Trophoblast cell (in vitro differentiated cells and primary cell): ENCODE results near the gene PPP1R11.
A peak's percentile ranks its signal among the peaks of the same experiment; 100 is the strongest.
"Not testable (repeated sequence)": the region's sequence is repeated elsewhere in the genome, so short reads cannot be mapped to it uniquely, and the experiment has no call there.

Source experiments
- DNase-seq, 2 donors: peaks; one replicate each; pipeline ENCODE4 v3.0.0-alpha.2; 2016
- H2AFZ ChIP-seq: 2 replicates; pipeline ENCODE4 v1.6.1; 2013; ENCODE audit warnings: low read length, moderate library complexity, mild to moderate bottlenecking; ENCODE audit not compliant: insufficient read depth, poor library complexity
- H2AK5ac ChIP-seq: 2 replicates; pipeline ENCODE4 v1.6.1; 2013; ENCODE audit warnings: mild to moderate bottlenecking, low read length
- H2BK120ac ChIP-seq: 2 replicates; pipeline ENCODE4 v1.6.1; 2013; ENCODE audit warnings: low read length, mild to moderate bottlenecking, moderate library complexity; ENCODE audit not compliant: insufficient read depth, poor library complexity
- H2BK12ac ChIP-seq: 2 replicates; pipeline ENCODE4 v1.6.1; 2013; ENCODE audit warnings: mild to moderate bottlenecking, low read length, moderate library complexity
- H2BK5ac ChIP-seq: 2 replicates; pipeline ENCODE4 v1.6.1; 2013; ENCODE audit warnings: low read length, low read depth, moderate library complexity, mild to moderate bottlenecking; ENCODE audit not compliant: poor library complexity
- H3K14ac ChIP-seq: 2 replicates; pipeline ENCODE4 v1.6.1; 2013; ENCODE audit warnings: mild to moderate bottlenecking, low read length
- H3K18ac ChIP-seq: 2 replicates; pipeline ENCODE4 v1.6.1; 2013; ENCODE audit warnings: mild to moderate bottlenecking, low read length
- H3K23ac ChIP-seq: 2 replicates; pipeline ENCODE4 v1.6.1; 2013; ENCODE audit warnings: low read length
- H3K27ac ChIP-seq: 2 replicates; pipeline ENCODE4 v1.5.1; 2013; ENCODE audit warnings: low read depth, mild to moderate bottlenecking, inconsistent platforms, low read length, moderate library complexity
- H3K27me3 ChIP-seq: 2 replicates; pipeline ENCODE4 v1.6.1; 2013; ENCODE audit warnings: inconsistent platforms, mild to moderate bottlenecking, low read length, moderate library complexity; ENCODE audit not compliant: insufficient read depth
- H3K36me3 ChIP-seq, 2 experiments: 1 replicate in 1 of 2; 2 replicates in 1 of 2; pipeline ENCODE4 v1.6.1; 2013; ENCODE audit warnings: low read length in 2 of 2, mild to moderate bottlenecking in 2 of 2, moderate library complexity in 1 of 2; ENCODE audit not compliant: insufficient read depth in 2 of 2, control insufficient read depth in 1 of 2
- H3K4ac ChIP-seq: 2 replicates; pipeline ENCODE4 v1.6.1; 2013; ENCODE audit warnings: low read depth, mild to moderate bottlenecking, low read length, moderate library complexity
- H3K4me1 ChIP-seq, 2 experiments: 1 replicate in 1 of 2; 2 replicates in 1 of 2; pipeline ENCODE4 v1.6.1; 2013; ENCODE audit warnings: low read length in 2 of 2, mild to moderate bottlenecking in 2 of 2, moderate library complexity in 1 of 2; ENCODE audit not compliant: insufficient read depth in 2 of 2, control insufficient read depth in 1 of 2
- H3K4me2 ChIP-seq: 2 replicates; pipeline ENCODE4 v1.6.1; 2013; ENCODE audit warnings: inconsistent platforms, mild to moderate bottlenecking, low read length, moderate library complexity
- H3K4me3 ChIP-seq: 2 replicates; pipeline ENCODE4 v1.5.1; 2013; ENCODE audit warnings: mild to moderate bottlenecking, low read depth, low read length, inconsistent platforms
- H3K79me1 ChIP-seq: one replicate; pipeline ENCODE4 v1.6.1; 2013; ENCODE audit warnings: low read length
- H3K79me2 ChIP-seq: 2 replicates; pipeline ENCODE4 v1.6.1; 2013; ENCODE audit warnings: low read length, mild to moderate bottlenecking; ENCODE audit not compliant: control insufficient read depth, insufficient read depth, poor library complexity
- H3K9ac ChIP-seq: 2 replicates; pipeline ENCODE4 v1.6.1; 2013; ENCODE audit warnings: mild to moderate bottlenecking, low read length
- H3K9me3 ChIP-seq: 2 replicates; pipeline ENCODE4 v1.6.1; 2013; ENCODE audit warnings: low read depth, mild to moderate bottlenecking, control low read depth, inconsistent platforms, low read length; ENCODE audit not compliant: insufficient read depth
- H4K12ac ChIP-seq: 2 replicates; pipeline ENCODE4 v1.6.1; 2013; ENCODE audit warnings: low read depth, mild to moderate bottlenecking, low read length, moderate library complexity
- H4K8ac ChIP-seq: 2 replicates; pipeline ENCODE4 v1.6.1; 2013; ENCODE audit warnings: low read depth, mild to moderate bottlenecking, low read length, moderate library complexity
- H4K91ac ChIP-seq: one replicate; pipeline ENCODE4 v1.6.1; 2013; ENCODE audit warnings: low read depth, mild to moderate bottlenecking, low read length, moderate library complexity
- WGBS: extraction: QIAGEN DNeasy Blood & Tissue Kit; methylation state at CpG from one replicate; pipeline ENCODE4 v1.1.7; 2013; ENCODE audit warnings: missing lambda C conversion rate; ENCODE audit not compliant: insufficient read length, insufficient coverage; ENCODE audit errors: extremely low coverage; 5-methylcytosine and 5-hydroxymethylcytosine counted together

The PPP1R11 gene

DNA sequence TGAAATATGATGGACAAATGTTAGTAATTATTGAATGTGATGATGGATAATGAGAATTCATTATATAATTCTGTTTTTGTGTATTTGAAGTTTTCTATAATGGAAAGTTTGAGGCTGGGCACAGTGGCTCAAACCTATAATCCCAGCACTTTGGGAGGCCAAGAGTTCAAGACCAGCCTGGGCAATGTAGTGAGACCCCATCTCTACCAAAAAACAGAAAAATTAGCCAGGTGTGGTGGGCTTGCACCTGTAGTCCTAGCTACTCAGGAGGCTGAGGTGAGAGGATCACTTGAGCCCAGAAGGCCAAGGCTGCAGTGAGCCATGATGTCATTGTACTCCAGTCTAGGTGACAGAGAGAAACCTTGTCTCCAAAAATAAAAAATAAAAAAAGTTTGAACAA lies 44.3 kb upstream of the PPP1R11 start:
- H3K14ac ChIP-seq = not testable (repeated sequence)

DNA sequence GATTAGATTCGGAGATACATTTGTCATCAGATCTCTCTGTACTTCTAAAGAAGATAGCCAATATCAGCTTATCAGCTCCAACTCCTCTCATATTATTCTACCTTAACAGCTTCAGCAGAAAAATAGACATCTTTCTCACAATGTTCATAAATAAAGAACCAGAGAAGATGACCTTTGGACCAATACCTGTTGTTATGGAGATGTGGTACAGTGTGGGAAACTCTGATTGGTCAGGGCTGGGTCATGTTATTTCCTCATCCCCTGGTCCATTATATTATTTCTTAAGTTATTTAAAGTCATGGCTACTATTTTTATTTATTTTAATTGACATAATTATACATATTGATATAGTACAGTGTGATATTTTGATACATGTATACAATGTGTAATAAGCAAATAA lies 41.8 kb upstream of the PPP1R11 start:
- Histone ChIP-seq H3K9ac (no peak overlapping the region), H3K4me1 (no peaks in the 10 kb centered on the region), H2BK120ac (no peak overlapping the region), H3K18ac (no peak overlapping the region), H3K27me3 (no peaks in the 10 kb centered on the region), H2BK5ac (no peak overlapping the region), H3K36me3 (no peaks in the 10 kb centered on the region), H2BK12ac (no peak overlapping the region), H3K79me1 (no peaks in the 10 kb centered on the region), H3K27ac (no peak overlapping the region), H4K12ac (no peak overlapping the region), H4K91ac (no peak overlapping the region), H3K79me2 (no peaks in the 10 kb centered on the region), H2AFZ (no peak overlapping the region), H3K14ac (no peak overlapping the region), H2AK5ac (no peak overlapping the region), H3K23ac (no peak overlapping the region), H3K4me3 (no peak overlapping the region), H3K4ac (no peak overlapping the region), H3K9me3 (no peaks in the 10 kb centered on the region), H4K8ac (no peak overlapping the region), H3K4me2 (no peak overlapping the region)
- WGBS = no CpG with 5 or more reads among the region's 1 CpG
- no peak for DNase-seq

More for the DNA sequence above, 44.3 kb upstream of the PPP1R11 start:
- not testable (repeated sequence) for H4K12ac ChIP-seq, H3K23ac ChIP-seq, H2BK12ac ChIP-seq, H3K9me3 ChIP-seq, H3K36me3 ChIP-seq, H3K4me1 ChIP-seq, H3K27ac ChIP-seq, H3K79me2 ChIP-seq, H2BK5ac ChIP-seq, H2AFZ ChIP-seq, H3K4ac ChIP-seq, H3K4me3 ChIP-seq, H3K9ac ChIP-seq, H3K79me1 ChIP-seq, H4K8ac ChIP-seq, H4K91ac ChIP-seq, DNase-seq, H3K27me3 ChIP-seq, H3K18ac ChIP-seq, H3K4me2 ChIP-seq, H2AK5ac ChIP-seq, H2BK120ac ChIP-seq

DNA sequence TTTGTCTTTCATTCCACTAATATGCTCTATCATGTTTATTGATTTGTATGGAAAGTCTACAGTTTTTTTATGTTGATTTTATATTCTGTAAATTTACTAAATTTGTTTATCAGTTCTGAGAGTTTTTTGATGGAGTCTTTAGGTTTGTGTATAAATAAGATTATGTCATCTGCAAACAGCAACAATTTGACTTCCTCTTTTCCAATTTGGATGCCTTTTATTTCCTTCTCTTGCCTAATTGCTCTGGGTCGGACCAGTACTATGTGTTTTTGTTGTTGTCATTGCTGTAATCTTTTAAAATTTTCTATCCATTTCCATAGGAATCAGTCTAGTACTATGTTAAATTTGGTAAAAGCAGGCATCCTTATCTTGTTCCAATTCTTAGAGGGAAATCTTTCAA lies 37.4 kb upstream of the PPP1R11 start:
- Histone ChIP-seq H4K8ac (no peak overlapping the region), H4K12ac (no peak overlapping the region), H3K9me3 (no peaks in the 10 kb centered on the region), H3K23ac (no peak overlapping the region), H2AK5ac (no peak overlapping the region), H3K14ac (no peak overlapping the region), H3K4ac (no peak overlapping the region), H4K91ac (no peak overlapping the region), H3K18ac (no peak overlapping the region), H3K4me2 (no peak overlapping the region), H3K36me3 (no peaks in the 10 kb centered on the region), H3K79me1 (no peaks in the 10 kb centered on the region), H2BK12ac (no peak overlapping the region), H2BK120ac (no peak overlapping the region), H3K27me3 (no peaks in the 10 kb centered on the region), H3K9ac (no peak overlapping the region), H3K79me2 (no peaks in the 10 kb centered on the region), H3K4me3 (no peak overlapping the region), H2BK5ac (no peak overlapping the region), H2AFZ (no peak overlapping the region), H3K4me1 (no peaks in the 10 kb centered on the region), H3K27ac (no peak overlapping the region)
- no CpG with 5 or more reads among the region's 1 CpG for WGBS
- DNase-seq = no peak

DNA sequence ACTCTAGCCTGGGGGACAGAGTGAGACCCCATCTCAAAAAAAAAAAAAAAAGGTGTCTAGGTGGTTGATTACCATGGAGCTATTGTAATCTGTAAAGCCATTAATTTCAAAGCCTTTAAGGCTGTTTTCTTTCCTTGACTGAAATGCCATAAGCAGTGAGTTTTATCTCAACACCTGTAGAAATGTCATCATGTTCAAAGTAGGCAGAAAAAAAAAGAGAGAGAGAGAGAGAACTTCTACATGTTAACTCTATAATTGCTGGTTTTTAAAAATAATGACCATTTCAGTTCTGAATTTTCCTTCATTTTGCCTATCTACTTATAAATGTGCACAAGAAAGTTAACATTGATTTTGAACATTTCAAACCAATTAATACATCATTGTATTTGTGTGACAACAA lies 35.6 kb upstream of the PPP1R11 start:
- Histone ChIP-seq H3K4me1 (no peaks in the 10 kb centered on the region), H3K4ac (no peak overlapping the region), H4K91ac (no peak overlapping the region), H3K9me3 (no peaks in the 10 kb centered on the region), H3K9ac (no peak overlapping the region), H3K14ac (no peak overlapping the region), H2BK5ac (no peak overlapping the region), H2AFZ (no peak overlapping the region), H2BK120ac (no peak overlapping the region), H3K18ac (no peak overlapping the region), H4K8ac (no peak overlapping the region), H3K4me3 (no peak overlapping the region), H3K27me3 (no peaks in the 10 kb centered on the region), H3K27ac (no peak overlapping the region), H3K23ac (no peak overlapping the region), H2AK5ac (no peak overlapping the region), H3K36me3 (no peaks in the 10 kb centered on the region), H3K4me2 (no peak overlapping the region), H4K12ac (no peak overlapping the region), H2BK12ac (no peak overlapping the region), H3K79me1 (no peaks in the 10 kb centered on the region), H3K79me2 (no peaks in the 10 kb centered on the region)
- no peak for DNase-seq

DNA sequence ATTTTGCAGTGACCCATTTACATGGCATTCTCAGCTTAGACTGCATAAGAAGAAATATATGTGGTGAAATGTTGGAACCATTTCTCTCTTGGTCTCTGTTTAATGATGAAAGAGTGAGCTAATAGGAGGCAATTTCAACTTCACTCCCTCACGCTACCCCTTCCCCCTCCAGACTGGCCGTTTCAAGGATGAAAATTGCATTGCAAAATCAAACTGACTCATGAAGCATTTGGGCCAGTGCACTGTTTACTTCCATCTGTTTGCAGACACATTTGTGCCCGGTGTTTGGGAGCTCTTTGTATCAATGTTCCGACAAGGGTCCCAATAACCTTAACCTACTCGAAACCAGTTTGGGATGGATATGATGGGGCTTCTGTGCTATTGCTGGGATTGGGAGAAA lies 33.6 kb upstream of the PPP1R11 start:
- not testable (repeated sequence) for H4K91ac ChIP-seq, H3K18ac ChIP-seq, H3K79me1 ChIP-seq, H2BK120ac ChIP-seq, H3K4me2 ChIP-seq, H3K4ac ChIP-seq, H3K9ac ChIP-seq, H2BK5ac ChIP-seq, H4K12ac ChIP-seq, H3K4me1 ChIP-seq, H3K79me2 ChIP-seq, H4K8ac ChIP-seq, H3K9me3 ChIP-seq, H2BK12ac ChIP-seq, H3K23ac ChIP-seq, H2AFZ ChIP-seq, H3K27me3 ChIP-seq, H2AK5ac ChIP-seq, H3K27ac ChIP-seq, H3K4me3 ChIP-seq, H3K36me3 ChIP-seq, H3K14ac ChIP-seq
- WGBS = no CpG with 5 or more reads among the region's 5 CpGs
- DNase-seq = peak in 1 of 2 donors; percentile 9
